Measurements from ENCODE around the gene FUT6.

DNA sequence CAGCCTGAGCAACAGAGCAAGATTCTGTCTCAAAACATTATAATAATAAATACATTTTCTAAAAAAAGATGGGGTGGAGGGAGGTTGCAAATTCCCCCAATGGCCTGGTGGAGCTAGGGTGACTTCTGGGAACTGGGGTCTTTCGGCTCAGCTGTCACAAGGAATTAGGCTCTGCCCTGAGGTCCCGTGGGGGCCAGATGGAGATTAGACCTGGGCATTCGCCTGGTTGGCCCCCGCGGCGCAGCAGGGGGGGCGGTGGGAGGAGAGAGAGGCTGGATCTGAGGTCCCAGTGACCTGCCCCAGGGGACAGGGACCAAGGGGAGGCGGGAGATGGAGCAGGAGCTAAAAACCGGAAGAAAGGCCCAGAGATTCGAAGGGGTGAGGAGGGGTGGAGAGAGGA lies 14.8 kb downstream of the FUT6 start:
- TF ChIP-seq, protein P1, sequence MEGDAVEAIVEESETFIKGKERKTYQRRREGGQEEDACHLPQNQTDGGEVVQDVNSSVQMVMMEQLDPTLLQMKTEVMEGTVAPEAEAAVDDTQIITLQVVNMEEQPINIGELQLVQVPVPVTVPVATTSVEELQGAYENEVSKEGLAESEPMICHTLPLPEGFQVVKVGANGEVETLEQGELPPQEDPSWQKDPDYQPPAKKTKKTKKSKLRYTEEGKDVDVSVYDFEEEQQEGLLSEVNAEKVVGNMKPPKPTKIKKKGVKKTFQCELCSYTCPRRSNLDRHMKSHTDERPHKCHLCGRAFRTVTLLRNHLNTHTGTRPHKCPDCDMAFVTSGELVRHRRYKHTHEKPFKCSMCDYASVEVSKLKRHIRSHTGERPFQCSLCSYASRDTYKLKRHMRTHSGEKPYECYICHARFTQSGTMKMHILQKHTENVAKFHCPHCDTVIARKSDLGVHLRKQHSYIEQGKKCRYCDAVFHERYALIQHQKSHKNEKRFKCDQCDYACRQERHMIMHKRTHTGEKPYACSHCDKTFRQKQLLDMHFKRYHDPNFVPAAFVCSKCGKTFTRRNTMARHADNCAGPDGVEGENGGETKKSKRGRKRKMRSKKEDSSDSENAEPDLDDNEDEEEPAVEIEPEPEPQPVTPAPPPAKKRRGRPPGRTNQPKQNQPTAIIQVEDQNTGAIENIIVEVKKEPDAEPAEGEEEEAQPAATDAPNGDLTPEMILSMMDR (conservative IDR thresholded peaks at IDR 0.05 in 1 of 2, IDR thresholded peaks at IDR 0.05 in 1 of 2; ENCODE audit: low read depth in 1 of 2, low read length in 2 of 2): no peak
- TF ChIP-seq EZH2 (IDR thresholded peaks at IDR 0.05; ENCODE audit: low read length, missing control alignments): no peak
